GM10266 (cell line): ENCODE data around the gene AADACL4.

Experiments used
- DNase-seq: peaks from one replicate; pipeline ENCODE4 v3.0.0; 2012; ENCODE audit errors: extremely low spot score
- TF ChIP-seq, protein P1 (sequence below): IDR thresholded peaks from 2 replicates; pipeline ENCODE4 v1.5.1; 2012; ENCODE audit warnings: mild to moderate bottlenecking, low read depth; ENCODE audit not compliant: control insufficient read depth, insufficient read depth; ENCODE audit errors: missing control alignments

AADACL4 gene

DNA sequence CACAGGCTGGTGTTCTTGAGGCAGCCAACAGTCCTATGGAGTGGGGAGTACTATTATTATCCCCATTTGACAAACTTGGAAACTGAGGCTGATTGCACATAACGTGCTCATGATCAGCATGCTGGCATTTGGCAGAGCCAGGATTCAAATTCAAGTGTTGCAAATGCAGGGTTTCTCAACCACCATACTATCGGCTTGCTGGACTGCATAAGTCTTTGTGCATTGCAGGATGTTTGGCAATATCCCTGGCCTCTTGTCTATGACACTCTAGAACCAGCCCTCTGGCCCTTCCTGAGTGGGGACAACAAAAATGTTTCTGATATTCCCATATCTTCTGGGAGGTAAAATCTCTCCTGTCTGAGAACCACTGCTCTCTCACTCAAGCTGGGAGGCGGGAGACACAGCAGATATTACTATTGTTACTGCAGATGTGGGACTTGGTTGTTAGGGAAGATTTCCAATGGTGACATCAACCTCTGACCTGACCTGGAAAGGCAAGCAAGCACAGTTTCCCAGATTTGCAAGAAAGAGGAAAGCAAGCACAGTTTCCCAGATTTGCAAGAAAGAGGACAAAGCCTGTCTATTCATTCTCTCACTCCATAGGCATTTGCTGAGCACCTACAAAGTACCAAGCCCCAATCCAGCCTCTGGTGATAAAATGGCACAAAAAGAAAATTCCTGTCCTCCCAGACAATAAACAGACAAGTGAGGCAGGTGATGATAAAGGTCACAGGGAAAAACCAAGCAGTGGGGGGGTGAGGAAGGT is 71.0 kb downstream of the AADACL4 start:
- no peak for DNase-seq
- TF ChIP-seq, protein P1, sequence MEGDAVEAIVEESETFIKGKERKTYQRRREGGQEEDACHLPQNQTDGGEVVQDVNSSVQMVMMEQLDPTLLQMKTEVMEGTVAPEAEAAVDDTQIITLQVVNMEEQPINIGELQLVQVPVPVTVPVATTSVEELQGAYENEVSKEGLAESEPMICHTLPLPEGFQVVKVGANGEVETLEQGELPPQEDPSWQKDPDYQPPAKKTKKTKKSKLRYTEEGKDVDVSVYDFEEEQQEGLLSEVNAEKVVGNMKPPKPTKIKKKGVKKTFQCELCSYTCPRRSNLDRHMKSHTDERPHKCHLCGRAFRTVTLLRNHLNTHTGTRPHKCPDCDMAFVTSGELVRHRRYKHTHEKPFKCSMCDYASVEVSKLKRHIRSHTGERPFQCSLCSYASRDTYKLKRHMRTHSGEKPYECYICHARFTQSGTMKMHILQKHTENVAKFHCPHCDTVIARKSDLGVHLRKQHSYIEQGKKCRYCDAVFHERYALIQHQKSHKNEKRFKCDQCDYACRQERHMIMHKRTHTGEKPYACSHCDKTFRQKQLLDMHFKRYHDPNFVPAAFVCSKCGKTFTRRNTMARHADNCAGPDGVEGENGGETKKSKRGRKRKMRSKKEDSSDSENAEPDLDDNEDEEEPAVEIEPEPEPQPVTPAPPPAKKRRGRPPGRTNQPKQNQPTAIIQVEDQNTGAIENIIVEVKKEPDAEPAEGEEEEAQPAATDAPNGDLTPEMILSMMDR, result no peak

DNA sequence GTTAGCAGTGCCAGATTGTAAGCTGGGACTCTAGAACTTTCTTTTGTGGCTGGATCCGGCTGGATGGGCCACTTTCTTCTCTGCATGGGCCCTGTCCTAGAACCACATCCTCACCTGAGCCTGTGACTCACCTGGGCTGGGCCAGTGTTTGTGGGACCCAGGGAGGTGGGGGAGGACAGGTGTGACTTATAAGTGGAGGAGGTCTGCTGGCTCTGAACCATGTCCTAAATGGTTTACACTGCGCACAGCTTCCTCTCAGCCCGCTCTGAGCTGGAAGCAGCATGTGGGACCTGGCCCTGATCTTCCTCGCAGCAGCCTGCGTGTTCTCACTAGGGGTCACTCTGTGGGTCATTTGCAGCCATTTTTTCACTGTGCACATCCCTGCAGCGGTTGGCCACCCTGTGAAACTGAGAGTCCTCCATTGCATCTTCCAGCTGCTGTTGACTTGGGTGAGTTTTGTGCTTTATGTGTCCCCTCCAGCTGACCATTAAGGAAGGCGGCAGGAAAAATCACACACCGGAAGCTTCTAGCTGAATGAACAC is 72.1 kb downstream of the AADACL4 start, which contains the start of gene AADACL3:
TSS of gene AADACL3 (plus strand) at position 215 of the 542 bp plus-strand sequence. CDS start at position 282, 67 bp downstream.
- DNase-seq, result no peak
- TF ChIP-seq, protein P1, result no peak
